ENCODE data around the gene TNFRSF1A.

The TNFRSF1A gene

GRCh38 chr12:6336889-6337853 lies 4.7 kb downstream of the TNFRSF1A start:
- H3K27ac ChIP-seq, result no peak overlapping the region
- TF ChIP-seq CTCF (conservative IDR thresholded peaks at IDR 0.05), result no peak

- no peak for TF ChIP-seq CTCF (conservative IDR thresholded peaks at IDR 0.05)
- H3K27ac ChIP-seq, result peak overlapping the region; percentile 44; the same call in 1 of the 2 replicates
Measured at GRCh38 chr12:6336079-6336888, 5.6 kb downstream of the TNFRSF1A start.

- TF ChIP-seq CTCF (conservative IDR thresholded peaks at IDR 0.05), result no peak
- H3K27ac ChIP-seq, result peak overlapping the region; percentile 44
Measured at GRCh38 chr12:6335451-6336078, 6.3 kb downstream of the TNFRSF1A start.

GRCh38 chr12:6334940-6335450 lies 6.9 kb downstream of the TNFRSF1A start:
- peak overlapping the region; percentile 44 for H3K27ac ChIP-seq
- TF ChIP-seq CTCF (conservative IDR thresholded peaks at IDR 0.05), result no peak

GRCh38 chr12:6334359-6334758 lies 7.5 kb downstream of the TNFRSF1A start:
- no peak overlapping the region for H3K27ac ChIP-seq
- TF ChIP-seq CTCF (conservative IDR thresholded peaks at IDR 0.05), result no peak

- no peak for TF ChIP-seq CTCF (conservative IDR thresholded peaks at IDR 0.05)
- H3K27ac ChIP-seq, result no peak overlapping the region
Measured at GRCh38 chr12:6333566-6333965, 8.3 kb downstream of the TNFRSF1A start.

Data from VCaP (cell line).